Progenitor cell of endocrine pancreas (in vitro differentiated cells): Measurements from ENCODE around the gene STX5. TPM values are rescaled to one million over a fixed set of nuclear protein-coding genes. Genes with fewer than 3 reads are reported as not detected.
"Not testable (repeated sequence)": the region's sequence is repeated elsewhere in the genome, so short reads cannot be mapped to it uniquely, and the experiment has no call there.

Experiments used
- DNase-seq: peaks from one replicate; pipeline ENCODE4 v3.0.0; 2021; ENCODE audit warnings: low spot score; ENCODE audit not compliant: unreplicated experiment
- H3K27ac Mint-ChIP-seq: 2 replicates; pipeline ENCODE4 v1.8.0; 2021; ENCODE audit warnings: mild to moderate bottlenecking, moderate library complexity, mixed read lengths
- H3K27me3 Mint-ChIP-seq: 2 replicates; pipeline ENCODE4 v1.8.0; 2021; ENCODE audit warnings: mixed read lengths
- H3K36me3 Mint-ChIP-seq: 2 replicates; pipeline ENCODE4 v1.8.0; 2022; ENCODE audit warnings: mixed read lengths; ENCODE audit not compliant: insufficient read depth
- H3K4me1 Mint-ChIP-seq: 2 replicates; pipeline ENCODE4 v1.8.0; 2021; ENCODE audit warnings: low read depth, mixed read lengths
- H3K4me3 Mint-ChIP-seq: 2 replicates; pipeline ENCODE4 v1.8.0; 2021; ENCODE audit warnings: low read depth, mild to moderate bottlenecking, moderate library complexity, mixed read lengths
- H3K9me3 Mint-ChIP-seq: 2 replicates; pipeline ENCODE4 v1.8.0; 2021; ENCODE audit warnings: low read depth, mixed read lengths
- CTCF ChIP-seq: fragments of 200-600 bp; sonication (generic); IDR thresholded peaks from one replicate; pipeline ENCODE4 v1.5.0; 2021; ENCODE audit warnings: antibody characterized with exemption, mild to moderate bottlenecking; ENCODE audit not compliant: unreplicated experiment
- microRNA-seq: library from miRNA; unstranded; fragments of <30 nt; microRNA quantifications from one replicate; pipeline ENCODE4 v1.1.0, GENCODE V29; 2020; ENCODE audit warnings: borderline number of aligned reads; ENCODE audit not compliant: unreplicated experiment
- total RNA-seq: library from RNA; stranded (reverse); gene quantifications from 2 replicates; pipeline ENCODE4 v1.2.1, GENCODE V29; 2021

STX5 gene
- total RNA-seq, 1 donor from 2014 or later = 45.3 TPM

- H3K4me3 Mint-ChIP-seq = peak within 1 kb of the TSS; percentile 86
- H3K27me3 Mint-ChIP-seq = no peaks in the 10 kb centered on the region
- H3K9me3 Mint-ChIP-seq = no peaks in the 10 kb centered on the region
- peaks cover 8% of the 10 kb centered on the region for H3K36me3 Mint-ChIP-seq
- H3K27ac Mint-ChIP-seq = peak within 1 kb of the TSS; percentile 97
- TF ChIP-seq CTCF = no peak
- peak; percentile 88 for DNase-seq
- peaks cover 8% of the 10 kb centered on the region for H3K4me1 Mint-ChIP-seq
Measured at GRCh38 chr11:62771144-62772021, 60.5 kb downstream of the STX5 start, which contains the start of gene TAF6L. Gene TAF6L, plus strand, starts transcription at chr11:62771396. Its CDS starts 4,388 bp downstream, at chr11:62775784.

DNA sequence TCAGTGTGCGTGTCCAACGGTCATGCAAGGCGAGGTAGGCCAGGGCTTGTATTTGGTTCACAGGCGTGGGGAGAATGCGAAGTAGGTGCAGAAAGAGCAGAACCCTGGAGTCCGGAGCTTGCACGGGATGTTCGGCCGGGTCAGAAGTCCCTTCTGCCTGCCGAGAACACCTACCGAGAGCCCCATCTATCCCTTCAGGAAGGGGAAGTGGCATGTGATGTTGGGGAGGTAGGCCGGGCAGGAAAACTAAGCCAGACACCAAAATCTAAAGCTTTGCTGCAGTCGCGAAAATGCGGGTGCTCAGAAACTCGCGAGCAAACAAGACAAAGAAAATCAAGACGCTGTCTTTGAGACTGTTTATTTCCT, 61.1 kb downstream of the STX5 start:
- DNase-seq = no peak
- Mint-ChIP-seq H3K4me1 (peaks cover 8% of the 10 kb centered on the region), H3K27ac (peak overlapping the region; percentile 97), H3K4me3 (peak overlapping the region; percentile 86), H3K9me3 (no peaks in the 10 kb centered on the region), H3K27me3 (no peaks in the 10 kb centered on the region), H3K36me3 (peaks cover 10% of the 10 kb centered on the region)
- no peak for TF ChIP-seq CTCF

DNA sequence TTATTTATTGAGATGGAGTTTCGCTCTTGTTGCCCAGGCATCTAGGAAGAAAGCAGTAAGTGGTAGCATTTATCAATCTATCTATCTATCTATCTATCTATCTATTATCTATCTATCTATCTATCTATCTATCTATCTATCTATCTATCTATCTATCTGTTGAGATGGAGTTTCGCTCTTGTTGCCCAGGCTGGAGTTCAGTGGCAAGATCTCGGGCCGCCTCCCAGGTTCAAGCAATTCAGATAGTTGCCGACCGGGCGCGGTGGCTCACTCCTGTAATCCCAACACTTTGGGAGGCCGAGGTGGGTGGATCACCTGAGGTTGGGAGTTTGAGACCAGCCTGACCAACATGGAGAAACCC, 71.0 kb downstream of the STX5 start:
- peaks cover 12% of the 10 kb centered on the region for H3K4me1 Mint-ChIP-seq

GRCh38 chr11:62757846-62758788, 73.7 kb downstream of the STX5 start:
- no peak overlapping the region for H3K4me3 Mint-ChIP-seq
- no peak overlapping the region for H3K27ac Mint-ChIP-seq
- H3K4me1 Mint-ChIP-seq = peaks cover 21% of the 10 kb centered on the region
- H3K27me3 Mint-ChIP-seq = no peaks in the 10 kb centered on the region
- H3K36me3 Mint-ChIP-seq = peaks cover 1% of the 10 kb centered on the region
- no peak for DNase-seq
- H3K9me3 Mint-ChIP-seq = no peaks in the 10 kb centered on the region
- TF ChIP-seq CTCF = no peak

More for the DNA sequence above, 71.0 kb downstream of the STX5 start:
- not testable (repeated sequence) for H3K36me3 Mint-ChIP-seq, H3K9me3 Mint-ChIP-seq, DNase-seq, H3K27me3 Mint-ChIP-seq
- Mint-ChIP-seq H3K27ac (peak overlapping the region; percentile 41), H3K4me3 (peak overlapping the region; percentile 96)

Small RNA genes within 50 kb of the gene (microRNA-seq; reads per million reads assigned to microRNA genes)
- gene MIR6514 (not detected), gene MIR6748 (2.4 reads per million)

Other genes starting within 250 kb of the STX5 start
- 23.1 and 26.0 TPM in 2 replicates for gene TUT1, start 240.5 kb downstream of the STX5 start, total RNA-seq
- 134 and 140 TPM in 2 replicates for gene MTA2, start 230.2 kb downstream of the STX5 start, total RNA-seq
- 42.7 and 47.0 TPM in 2 replicates for gene EML3, start 219.3 kb downstream of the STX5 start, total RNA-seq
- gene ROM1, start 218.8 kb downstream of the STX5 start, total RNA-seq = 0.62 and 0.86 TPM in 2 replicates
- gene B3GAT3, start 210.1 kb downstream of the STX5 start, total RNA-seq = 43.4 and 48.9 TPM in 2 replicates
- gene GANAB, start 185.4 kb downstream of the STX5 start, total RNA-seq = 354 and 361 TPM in 2 replicates
- 23.6 and 24.7 TPM in 2 replicates for gene INTS5, start 178.7 kb downstream of the STX5 start, total RNA-seq
- gene C11orf98, start 166.8 kb downstream of the STX5 start, total RNA-seq = 71.7 and 73.5 TPM in 2 replicates
- 12.2 and 18.0 TPM in 2 replicates for gene CSKMT, start 166.7 kb downstream of the STX5 start, total RNA-seq
- gene UQCC3, start 160.4 kb downstream of the STX5 start, total RNA-seq = 7.0 and 7.6 TPM in 2 replicates
- gene LBHD1, start 159.8 kb downstream of the STX5 start, total RNA-seq = 9.3 and 9.4 TPM in 2 replicates
- gene UBXN1, start 153.0 kb downstream of the STX5 start, total RNA-seq = 99.8 and 102 TPM in 2 replicates
- 0.65 and 0.89 TPM in 2 replicates for gene LRRN4CL, start 142.5 kb downstream of the STX5 start, total RNA-seq
- gene BSCL2, start 124.6 kb downstream of the STX5 start, total RNA-seq = 84.9 and 85.8 TPM in 2 replicates
- 1.8 and 2.0 TPM in 2 replicates for gene GNG3, start 124.4 kb downstream of the STX5 start, total RNA-seq
- 61.0 and 63.9 TPM in 2 replicates for gene HNRNPUL2, start 104.6 kb downstream of the STX5 start, total RNA-seq
- gene TTC9C, start 103.6 kb downstream of the STX5 start, total RNA-seq = 35.5 and 40.8 TPM in 2 replicates
- gene ZBTB3, start 77.9 kb downstream of the STX5 start, total RNA-seq = 13.4 and 17.3 TPM in 2 replicates
- gene POLR2G, start 70.5 kb downstream of the STX5 start, total RNA-seq = 93.8 and 101 TPM in 2 replicates
- gene TAF6L, start 60.7 kb downstream of the STX5 start, total RNA-seq = 52.3 and 56.3 TPM in 2 replicates
- gene TMEM179B, start 44.6 kb downstream of the STX5 start, total RNA-seq = 38.4 and 40.8 TPM in 2 replicates
- 18.6 and 19.8 TPM in 2 replicates for gene TMEM223, start 40.0 kb downstream of the STX5 start, total RNA-seq
- 120 and 130 TPM in 2 replicates for gene NXF1, start 26.6 kb downstream of the STX5 start, total RNA-seq
- not detected in 2 replicates for gene TEX54, start 790 bp upstream of the STX5 start, total RNA-seq
- 55.8 and 60.3 TPM in 2 replicates for gene WDR74, start 7.5 kb upstream of the STX5 start, total RNA-seq
- gene SLC3A2, start 48.8 kb upstream of the STX5 start, total RNA-seq = 140 and 180 TPM in 2 replicates
- gene CHRM1, start 89.3 kb upstream of the STX5 start, total RNA-seq = 0.62 and 0.67 TPM in 2 replicates
- gene SLC22A6, start 152.9 kb upstream of the STX5 start, total RNA-seq = not detected in 2 replicates
- 2.4 and 4.1 TPM in 2 replicates for gene SLC22A8, start 183.8 kb upstream of the STX5 start, total RNA-seq